NCI-H2196 treated with DMSO at 0.1 percent for 48 hours (cell line): ENCODE results near the gene NOTCH1.
"Not testable (repeated sequence)": the region's sequence is repeated elsewhere in the genome, so short reads cannot be mapped to it uniquely, and the experiment has no call there.

Experiments used
- DNase-seq: peaks from one replicate; lab custom pipeline; 2025; ENCODE audit not compliant: unreplicated experiment; lab: John Stamatoyannopoulos, UW

Gene NOTCH1

GRCh38 chr9:136545965-136546696 lies at the start of gene NOTCH1:
NOTCH1 (minus strand) TSS chr9:136546048; CDS start chr9:136545786, 262 bp downstream.
- peak; percentile 40 for DNase-seq

- no peak for DNase-seq
These were observed 48.6 kb upstream of the NOTCH1 start for GRCh38 chr9:136594492-136594891.

- DNase-seq, result no peak
These were observed 47.7 kb upstream of the NOTCH1 start for GRCh38 chr9:136593581-136593980.

- DNase-seq, result no peak
These were observed 46.8 kb upstream of the NOTCH1 start for GRCh38 chr9:136592666-136593065.

GRCh38 chr9:136590821-136591752 lies 45.2 kb upstream of the NOTCH1 start:
- no peak for DNase-seq

GRCh38 chr9:136589766-136590763 lies 44.2 kb upstream of the NOTCH1 start:
- no peak for DNase-seq

GRCh38 chr9:136588663-136589464 lies 43.0 kb upstream of the NOTCH1 start:
- no peak for DNase-seq

- DNase-seq, result no peak
These were observed 42.3 kb upstream of the NOTCH1 start for GRCh38 chr9:136587944-136588662.

GRCh38 chr9:136587145-136587943 lies 41.5 kb upstream of the NOTCH1 start:
- no peak for DNase-seq

GRCh38 chr9:136586391-136586953 lies 40.6 kb upstream of the NOTCH1 start:
- DNase-seq, result no peak

GRCh38 chr9:136585531-136586120 lies 39.8 kb upstream of the NOTCH1 start:
- no peak for DNase-seq

GRCh38 chr9:136584934-136585333 lies 39.1 kb upstream of the NOTCH1 start:
- DNase-seq, result no peak

GRCh38 chr9:136584401-136584932 lies 38.6 kb upstream of the NOTCH1 start:
- DNase-seq, result no peak

- DNase-seq, result no peak
These were observed 37.3 kb upstream of the NOTCH1 start for GRCh38 chr9:136582977-136583735.

- no peak for DNase-seq
These were observed 36.0 kb upstream of the NOTCH1 start for GRCh38 chr9:136581614-136582447.

- not testable (repeated sequence) for DNase-seq
These were observed 33.9 kb upstream of the NOTCH1 start for GRCh38 chr9:136579650-136580219.
